GM11168 (cell line): ENCODE measurements around the gene FAM72D.
"Not testable (repeated sequence)": the region's sequence is repeated elsewhere in the genome, so short reads cannot be mapped to it uniquely, and the experiment has no call there.

ENCODE experiments used
- in situ Hi-C: fragments of 300-500 bp; cut with MboI; formaldehyde crosslinking; loops from one replicate; pipeline ENCODE4 v1.12.0; 2022; ENCODE audit warnings: low sequenced_read_pairs; ENCODE audit not compliant: unreplicated experiment

The FAM72D gene

DNA sequence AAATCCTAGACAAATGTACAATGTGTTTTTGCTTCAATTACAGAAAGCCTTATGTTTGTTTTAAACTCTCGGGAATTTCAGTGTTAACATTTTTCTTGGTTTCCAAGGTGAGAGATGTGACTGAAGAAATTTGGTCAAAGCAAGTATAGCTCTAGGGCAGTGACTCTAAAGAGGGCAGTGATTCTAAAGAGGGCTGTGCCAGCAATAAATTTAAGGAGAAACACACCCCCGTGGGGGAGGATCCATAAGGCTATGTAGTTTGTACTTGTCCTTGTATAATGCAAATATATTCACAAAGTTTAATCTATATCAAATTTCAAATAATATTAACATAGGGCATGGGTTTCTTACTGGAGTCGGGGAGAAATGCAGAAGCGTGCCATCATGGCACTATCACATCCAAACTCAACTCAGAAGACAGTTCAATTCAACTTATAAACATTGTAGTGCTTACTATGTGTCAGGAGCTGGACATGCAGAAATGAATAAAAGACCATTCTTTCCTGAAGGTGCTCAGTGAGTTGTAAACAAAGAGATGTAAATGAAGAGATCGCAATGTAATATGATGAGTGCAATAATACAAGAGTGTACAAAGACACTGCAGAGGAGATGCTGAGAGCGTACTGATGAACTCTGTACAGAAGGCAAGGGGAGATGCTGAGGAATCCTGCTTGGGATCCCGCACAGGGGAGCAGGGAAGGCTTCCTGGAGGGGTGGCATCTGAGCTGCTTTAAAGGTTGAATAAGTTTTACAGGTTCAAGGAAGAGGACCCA, 13.1 kb upstream of the FAM72D start:
- in situ Hi-C loops, result not testable (repeated sequence)

DNA sequence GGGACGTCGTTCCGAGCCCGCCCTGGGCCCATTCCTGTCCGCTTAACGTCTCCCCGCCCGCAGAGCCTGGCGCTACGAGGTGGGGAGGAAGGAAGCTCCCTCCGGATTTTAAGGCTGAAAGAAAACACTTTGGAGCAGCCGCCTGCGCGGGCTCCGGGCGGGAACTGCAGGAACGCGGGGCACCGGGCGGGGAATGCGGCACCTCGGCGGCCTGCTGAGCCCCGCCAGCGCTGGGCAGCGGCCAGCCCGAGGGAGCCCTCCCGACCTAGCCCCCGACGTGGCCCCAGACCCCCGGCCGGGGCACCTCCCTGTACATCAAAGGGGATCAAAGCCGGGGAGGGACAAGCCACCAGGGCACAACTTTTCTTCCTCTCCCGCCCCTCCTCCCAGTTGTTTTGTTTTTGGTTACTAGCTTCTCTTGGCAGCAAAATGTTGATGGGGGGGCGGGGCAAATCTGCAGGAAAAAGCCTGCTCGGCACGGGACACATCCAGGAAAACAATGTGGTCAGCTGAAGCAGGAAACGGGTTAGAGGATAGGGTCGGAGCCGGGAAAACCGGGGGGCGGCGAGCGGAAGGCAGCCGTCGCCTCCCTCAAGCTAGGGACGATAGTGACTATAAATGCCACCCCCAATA, 2.1 kb upstream of the FAM72D start:
- in situ Hi-C loops, result not testable (repeated sequence)

DNA sequence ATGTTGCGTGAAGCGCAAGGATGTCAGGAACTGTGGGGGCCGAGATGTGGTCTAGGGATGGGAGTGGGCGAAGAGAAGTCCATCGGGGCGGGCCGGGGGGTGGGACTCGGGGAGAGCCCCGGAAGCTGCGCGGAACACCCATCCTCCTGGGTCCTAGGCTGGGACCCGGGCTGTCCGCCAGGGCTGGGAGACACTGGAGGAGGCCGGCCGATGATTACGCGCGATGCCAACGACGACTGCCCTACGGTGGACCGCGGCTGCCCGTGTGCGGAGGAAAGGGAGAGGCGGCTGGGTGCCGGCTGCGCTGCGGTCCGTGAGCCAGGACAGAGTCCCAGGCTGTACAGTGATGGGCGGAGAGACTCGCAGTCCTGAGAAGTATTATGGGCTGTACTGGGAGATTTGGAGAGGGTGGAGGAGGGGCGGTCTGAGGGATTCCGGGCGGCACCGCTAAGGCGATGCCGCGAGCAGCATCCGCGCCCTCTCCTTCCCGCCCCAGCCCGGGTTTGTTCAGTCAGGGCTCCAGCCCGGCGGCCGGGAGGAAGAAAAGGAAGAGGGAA, 1.0 kb upstream of the FAM72D start:
- in situ Hi-C loops, result not testable (repeated sequence)

DNA sequence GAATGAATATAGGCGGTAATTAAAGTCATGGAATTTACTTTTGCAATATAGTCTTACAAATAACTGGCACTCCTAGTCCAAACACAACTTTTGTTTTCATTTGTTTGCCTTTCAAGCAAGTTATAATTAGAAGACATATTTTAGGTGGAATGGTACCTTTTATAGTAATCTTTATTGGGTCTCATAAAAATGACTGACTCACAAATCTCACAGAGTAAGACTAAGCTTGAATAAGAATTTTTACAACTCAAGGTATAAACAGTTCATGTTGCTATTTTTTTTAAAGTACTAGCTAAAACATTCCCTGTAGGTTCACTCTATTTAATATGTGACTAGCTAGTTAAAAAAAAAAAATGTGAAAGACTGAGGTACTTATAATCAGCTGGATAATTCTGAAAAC, 6.0 kb downstream of the FAM72D start:
- in situ Hi-C loops, result not testable (repeated sequence)

DNA sequence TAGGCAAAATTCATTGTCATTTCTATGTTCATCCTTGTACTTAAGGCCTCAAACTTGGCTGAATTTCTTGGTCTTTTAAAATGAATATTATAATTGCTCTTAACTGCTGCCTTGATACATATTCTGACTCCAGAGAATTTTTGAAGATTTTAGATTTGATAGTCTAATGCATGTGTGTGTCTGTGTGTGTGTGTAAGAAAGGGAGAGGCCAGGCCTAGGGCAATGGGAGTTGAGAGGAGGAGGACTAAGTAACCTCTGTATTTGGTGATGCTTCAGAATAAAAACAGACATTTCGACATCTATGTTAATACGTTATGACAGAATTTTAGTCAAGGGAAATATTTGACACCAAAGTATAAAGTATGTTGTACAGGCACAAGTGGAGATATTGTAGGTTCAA, 7.5 kb downstream of the FAM72D start:
- in situ Hi-C loops, result not testable (repeated sequence)

DNA sequence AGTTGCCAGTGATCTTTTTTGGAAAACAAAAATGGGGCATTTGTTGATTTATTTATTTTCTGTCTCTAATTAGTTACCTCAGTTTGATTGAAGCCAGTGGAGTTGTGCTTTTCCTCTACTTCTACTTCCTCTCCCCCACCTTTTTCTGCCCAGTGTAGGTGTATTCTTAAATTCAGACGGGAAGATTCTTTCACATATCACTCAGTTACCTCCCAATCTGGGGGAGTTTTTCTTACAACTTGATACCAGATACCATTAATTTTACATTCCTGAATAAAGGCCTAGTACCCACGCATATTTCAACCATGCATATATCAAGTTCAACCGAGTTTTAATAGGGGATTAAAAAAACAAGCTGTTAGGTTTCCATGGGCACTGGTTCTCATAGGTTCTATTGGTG, 15.9 kb downstream of the FAM72D start:
- in situ Hi-C loops, result not testable (repeated sequence)

DNA sequence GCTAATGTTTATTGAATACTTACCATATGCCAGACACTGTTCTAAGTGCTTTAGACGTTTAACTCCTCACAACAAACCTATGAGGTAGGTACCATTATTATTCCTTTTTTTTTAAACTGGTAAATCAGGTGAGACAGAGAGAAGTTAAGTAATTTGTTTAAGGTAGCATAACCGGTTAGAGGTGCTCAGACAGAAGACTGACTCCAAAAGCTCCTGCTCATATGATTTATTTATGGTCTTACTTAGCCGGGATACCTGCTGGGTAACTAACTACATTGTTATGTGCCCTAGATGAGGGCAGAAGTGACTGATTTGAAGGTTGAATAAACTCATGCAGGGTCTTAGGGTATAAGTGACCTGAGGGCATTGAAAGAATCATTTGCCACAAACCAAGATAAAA, 16.9 kb downstream of the FAM72D start:
- in situ Hi-C loops, result not testable (repeated sequence)

DNA sequence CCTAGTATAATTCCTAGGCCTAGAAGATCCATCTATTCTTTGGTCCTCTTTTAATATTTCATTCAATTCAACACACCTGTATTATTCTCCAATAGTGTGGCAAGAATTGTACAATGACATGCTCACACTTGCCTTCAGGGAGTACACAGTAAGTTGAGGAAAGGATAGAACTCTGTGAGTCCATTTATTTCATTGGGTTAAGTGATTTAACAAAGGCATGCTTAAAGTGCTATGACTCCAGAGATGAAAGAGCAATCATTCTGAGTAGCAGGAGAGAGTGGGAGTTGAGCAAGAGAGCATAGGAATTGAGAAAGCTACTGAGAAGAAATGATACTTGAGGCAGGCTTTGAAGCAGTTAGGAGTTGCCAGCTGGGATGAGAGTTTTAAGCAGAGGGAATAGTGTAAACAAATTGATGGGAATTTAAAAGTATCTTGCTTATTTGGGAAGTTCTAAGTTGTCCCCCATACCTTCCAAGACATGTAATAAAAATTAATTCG, 18.8 kb downstream of the FAM72D start:
- in situ Hi-C loops, result not testable (repeated sequence)

DNA sequence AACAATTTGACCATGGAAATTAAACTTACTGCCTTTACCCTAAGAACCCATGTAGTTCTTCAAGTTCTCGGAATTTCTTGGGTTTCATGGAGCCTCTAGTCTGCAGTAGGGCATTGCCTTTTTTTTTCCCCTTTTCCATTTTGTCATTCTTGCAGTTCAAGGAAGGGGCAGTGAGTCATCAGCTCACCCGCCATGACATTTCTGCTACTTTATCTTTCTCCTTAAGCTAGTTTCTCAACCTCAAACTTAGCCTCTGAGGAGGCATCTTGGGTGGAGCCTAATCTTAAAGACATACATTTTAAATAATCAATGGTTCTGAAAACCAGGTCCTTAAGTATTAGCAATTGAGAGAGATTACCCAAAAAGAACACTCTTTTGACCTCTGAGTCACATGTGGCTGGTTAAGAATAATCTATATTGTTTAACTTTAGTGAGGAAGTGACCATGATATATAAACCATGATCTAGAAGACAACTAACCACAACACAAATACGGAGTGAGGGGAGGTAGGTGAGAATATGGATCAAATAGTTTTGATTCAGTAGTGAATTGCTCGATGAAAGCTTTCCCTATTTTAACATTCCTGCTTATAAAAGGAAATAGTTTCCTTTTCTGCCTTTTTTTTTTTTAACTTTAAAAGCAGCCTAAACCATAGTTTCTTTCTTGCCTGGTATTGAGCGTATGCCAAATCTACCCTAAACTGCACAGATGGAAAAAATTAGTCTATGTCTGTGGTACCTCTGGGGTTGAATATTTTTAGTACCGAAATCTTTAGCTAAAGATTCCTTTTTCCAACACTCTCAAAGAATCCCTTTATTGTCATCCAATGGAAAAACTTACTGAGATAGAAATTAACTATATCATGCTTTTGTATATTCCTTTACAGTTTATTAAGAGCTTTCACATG, 20.1 kb downstream of the FAM72D start:
- in situ Hi-C loops, result not testable (repeated sequence)

DNA sequence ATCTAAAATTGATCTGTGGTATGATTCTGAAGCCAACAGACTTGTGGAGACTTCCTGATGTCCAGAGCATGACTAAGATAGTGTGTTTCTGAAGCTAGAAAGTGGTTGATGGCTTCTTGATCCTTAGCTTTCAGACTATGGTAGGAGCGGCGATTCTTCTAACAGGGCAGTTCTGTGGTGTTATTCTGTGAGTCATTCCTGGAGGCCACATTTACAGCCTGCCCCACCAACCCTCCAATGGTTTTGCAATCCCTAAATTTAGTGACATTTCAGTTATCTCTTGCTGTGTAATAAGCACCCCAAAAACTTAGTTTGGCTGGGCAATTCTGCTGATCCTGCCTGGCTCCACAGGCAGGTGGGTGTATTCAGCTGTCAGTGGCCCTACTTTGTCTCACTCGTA, 24.1 kb downstream of the FAM72D start:
- in situ Hi-C loops, result not testable (repeated sequence)

DNA sequence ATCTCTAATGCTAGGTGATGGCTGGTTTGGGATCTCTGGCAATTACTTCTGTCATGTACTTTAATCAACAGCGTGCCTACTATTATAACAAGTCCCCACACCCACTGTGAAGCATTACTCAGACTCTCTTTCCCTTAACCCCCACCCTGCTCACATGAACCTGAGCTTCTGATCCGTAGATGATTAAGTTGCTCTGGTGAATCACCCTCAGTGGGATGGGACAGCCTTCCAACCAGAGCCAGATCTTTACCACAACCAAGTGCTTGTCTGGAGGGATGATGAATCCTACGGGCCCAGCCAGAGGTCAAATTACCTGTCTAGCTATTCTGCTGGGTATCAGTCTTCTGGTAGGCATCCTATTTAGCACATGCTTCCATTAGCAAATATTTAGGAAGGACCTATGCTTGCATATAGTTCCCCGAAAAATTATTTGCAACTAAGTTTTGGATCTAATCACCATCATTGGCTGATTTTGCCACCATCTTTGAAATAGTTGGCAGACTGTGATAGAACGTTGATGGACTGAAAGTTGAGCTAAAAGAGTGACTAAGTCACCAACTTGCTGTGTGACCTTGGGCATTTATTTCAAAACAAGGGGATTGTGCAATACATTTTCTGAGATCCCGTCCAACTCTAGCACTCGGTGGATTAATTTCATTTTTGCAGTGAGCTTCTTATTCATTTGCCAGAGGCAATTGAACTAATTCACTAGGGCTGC, 26.7 kb downstream of the FAM72D start:
- in situ Hi-C loops, result not testable (repeated sequence)

DNA sequence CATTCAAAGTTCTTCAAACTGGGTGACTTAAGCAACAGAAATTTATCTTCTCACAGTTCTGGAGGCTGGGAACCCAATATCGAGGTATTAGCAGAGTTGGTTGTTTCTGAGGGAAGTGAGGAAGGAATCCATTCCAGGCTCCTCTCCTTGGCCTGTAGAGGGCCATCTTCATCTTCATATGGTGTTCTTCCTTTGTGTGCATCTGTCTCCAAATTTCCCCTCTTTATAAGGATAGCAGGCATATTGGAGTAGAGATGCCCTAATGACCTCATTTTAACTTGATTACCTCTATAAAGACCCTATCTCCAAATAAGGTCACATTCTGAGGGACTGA, 27.3 kb downstream of the FAM72D start:
- in situ Hi-C loops, result not testable (repeated sequence)

DNA sequence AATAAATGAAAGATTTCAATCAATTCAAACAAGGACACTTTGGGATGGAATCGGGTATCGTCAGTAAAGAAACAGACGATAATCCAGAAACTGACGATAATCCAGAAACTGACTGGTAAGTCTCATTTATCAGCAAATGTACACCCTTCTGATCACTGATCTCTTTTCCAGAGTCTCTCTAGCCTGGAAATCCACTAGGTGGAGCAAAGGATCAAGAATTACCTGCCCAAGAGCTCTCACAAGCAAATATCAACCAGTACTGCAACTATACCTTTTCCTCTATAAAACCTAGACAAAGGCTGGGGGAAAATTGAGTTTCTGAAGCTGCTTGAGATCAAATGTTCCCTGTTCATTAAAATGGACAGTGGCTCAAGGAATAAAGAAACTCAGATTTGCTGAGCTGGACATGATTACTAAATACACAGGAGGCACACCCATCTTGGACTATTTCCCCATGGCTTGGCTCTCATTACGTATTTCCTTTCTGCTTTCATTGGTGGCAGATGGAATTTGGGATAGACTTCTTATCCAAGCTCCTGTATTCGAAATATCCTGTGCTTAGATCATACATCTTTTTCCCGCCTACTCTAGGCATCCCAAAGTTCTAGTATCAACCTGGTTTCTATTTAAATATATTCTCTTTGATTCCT, 28.3 kb downstream of the FAM72D start:
- in situ Hi-C loops, result not testable (repeated sequence)

DNA sequence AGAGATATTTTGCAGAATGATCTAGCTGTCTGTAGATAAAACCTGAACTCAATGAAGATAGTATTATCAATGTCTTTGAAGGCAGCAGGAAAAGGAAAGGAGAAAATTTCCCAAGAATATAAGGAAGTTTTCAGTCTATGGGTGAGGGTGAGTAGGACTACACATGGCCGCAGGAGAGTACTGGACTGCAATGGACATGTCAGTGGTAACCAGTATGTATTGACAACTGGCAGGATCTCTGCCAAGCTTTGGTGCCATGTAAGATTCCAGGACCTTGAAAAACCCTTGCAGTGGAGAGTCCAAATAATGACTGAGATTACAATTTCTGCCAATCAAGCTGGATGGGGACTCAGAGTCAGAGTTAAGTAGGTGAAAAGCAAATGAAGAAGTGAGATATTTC, 29.3 kb downstream of the FAM72D start:
- in situ Hi-C loops, result not testable (repeated sequence)

DNA sequence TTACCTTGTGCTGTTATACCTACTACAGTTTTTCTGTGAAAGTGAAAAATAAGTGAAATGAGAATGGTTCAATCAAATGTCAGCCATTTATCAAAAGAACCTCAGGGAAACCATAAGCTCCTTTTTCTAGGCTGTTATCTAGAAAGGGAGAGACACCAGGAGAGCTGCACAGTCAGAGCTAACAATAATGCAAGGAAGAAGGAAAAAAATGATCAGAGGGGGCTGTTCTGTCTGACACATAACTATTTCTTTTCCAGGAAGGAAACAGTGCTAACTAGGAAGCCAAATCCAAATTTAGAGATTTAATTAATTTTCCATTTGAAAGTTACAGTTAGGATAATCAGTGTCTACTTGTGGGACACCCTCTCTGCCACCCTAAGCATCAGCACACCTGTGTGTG, 31.4 kb downstream of the FAM72D start:
- in situ Hi-C loops, result not testable (repeated sequence)

DNA sequence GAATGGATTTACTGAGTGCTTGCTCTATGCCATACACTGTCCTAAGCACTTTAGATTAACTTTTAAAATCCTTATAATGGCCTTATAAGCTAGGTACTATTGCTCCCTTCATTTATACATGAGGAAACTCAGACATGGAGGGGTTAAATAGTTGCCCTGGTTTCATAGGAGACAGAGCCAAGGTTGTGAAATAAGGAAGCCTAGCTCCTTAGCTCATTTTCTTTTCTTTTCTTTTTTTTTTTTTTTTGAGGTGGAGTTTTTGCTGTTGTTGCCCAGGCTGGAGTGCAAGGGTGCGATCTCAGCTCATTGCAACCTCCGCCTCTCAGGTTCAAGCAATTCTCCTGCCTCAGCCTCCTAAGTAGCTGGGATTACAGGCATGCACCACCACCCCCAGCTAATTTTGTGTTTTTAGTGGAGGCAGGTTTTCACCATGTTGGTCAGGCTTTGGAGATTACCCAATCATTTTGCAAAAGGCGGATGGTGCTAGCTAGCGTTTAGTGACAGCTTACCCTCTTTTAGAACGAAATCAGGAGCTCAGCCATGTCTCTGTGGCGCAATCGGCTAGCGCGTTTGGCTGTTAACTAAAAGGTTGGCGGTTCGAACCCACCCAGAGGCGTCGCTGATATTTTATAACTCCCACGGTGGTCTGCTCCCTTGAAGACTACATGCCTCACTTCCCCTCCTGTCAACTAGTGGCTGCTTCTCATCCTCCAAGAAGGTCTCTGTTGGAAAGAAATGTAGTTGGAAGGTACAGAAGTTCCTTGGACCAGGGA, 33.1 kb downstream of the FAM72D start:
- in situ Hi-C loops, result not testable (repeated sequence)

DNA sequence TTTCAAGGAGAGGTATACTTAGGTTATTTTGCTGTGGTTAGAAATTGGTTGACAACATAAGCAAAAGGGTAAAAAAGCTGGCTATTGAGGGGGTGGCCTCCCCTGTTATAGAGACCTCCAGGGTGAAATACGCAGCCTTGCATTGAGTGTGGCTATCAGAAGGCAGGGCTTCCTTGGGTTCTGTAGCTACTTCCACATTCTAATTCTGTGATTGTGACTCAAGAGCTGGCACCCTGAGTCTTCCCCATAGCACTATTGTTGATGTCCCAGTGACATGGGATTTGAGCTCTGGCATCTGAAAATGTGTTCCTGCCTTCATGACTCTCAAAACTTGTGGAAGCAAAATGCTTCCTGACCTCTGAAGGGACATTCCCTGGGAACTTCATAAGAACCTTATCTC, 38.7 kb downstream of the FAM72D start:
- in situ Hi-C loops, result not testable (repeated sequence)

DNA sequence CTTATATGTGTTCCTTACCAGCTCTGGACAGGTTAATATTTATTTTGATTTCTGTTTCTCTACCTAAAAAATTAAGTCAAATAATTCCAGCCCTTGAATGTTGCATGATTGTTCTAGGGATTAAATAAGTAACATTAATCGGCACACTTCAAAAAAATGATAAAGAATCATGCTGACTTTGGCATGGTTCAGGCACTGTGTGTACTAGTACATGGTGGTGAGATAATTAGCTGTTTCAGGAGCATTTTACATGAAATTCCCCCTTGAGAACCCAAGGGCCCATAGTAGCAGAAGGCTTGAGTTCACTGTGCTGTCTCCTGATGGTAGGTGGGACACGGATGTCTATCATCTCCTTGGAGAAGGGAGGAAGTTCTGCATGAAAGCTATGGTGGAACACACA, 44.8 kb downstream of the FAM72D start:
- in situ Hi-C loops, result not testable (repeated sequence)
